ENCODE data around the gene BCL2. TPM values are rescaled to one million over a fixed set of nuclear protein-coding genes. Genes with fewer than 3 reads are reported as not detected.

Gene BCL2
- total and polyA plus RNA-seq, 7 donors, result 1.1 to 27.0 (median 8.9) TPM

DNA sequence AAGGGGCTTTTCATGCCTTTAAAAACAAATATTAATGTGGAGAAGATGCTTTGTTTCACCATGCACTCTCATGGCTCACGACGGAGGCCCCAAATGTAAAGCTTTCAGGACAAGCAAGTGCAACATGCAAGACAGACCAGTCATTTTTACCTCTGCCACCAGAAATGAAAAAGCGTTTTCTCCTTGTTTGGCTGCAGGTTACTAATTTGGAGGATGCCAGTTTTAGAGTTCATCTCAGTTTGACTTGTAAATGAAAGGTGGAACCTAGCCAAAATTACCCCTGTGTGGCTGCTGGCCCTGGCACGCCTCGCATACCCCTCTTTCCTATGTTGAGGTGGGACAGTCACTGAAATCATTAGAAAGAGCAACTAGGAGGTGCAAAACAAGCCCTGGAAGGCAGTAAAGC, 138.6 kb downstream of the BCL2 start:
- Histone ChIP-seq H3K4me1 (peaks cover 47% of the 10 kb centered on the region), H3K27ac (no peak overlapping the region), H3K9me3 (no peaks in the 10 kb centered on the region), H3K36me3 (ENCODE audit: insufficient read depth in 1 of 2, low read depth in 1 of 2) (no peaks in the 10 kb centered on the region), H3K4me3 (no peak overlapping the region), H3K27me3 (ENCODE audit: insufficient read depth in 3 of 3, low read length in 2 of 3) (no peaks in the 10 kb centered on the region)
- DNase-seq, result no peak
- intact Hi-C loops (cut with DNase I), result loop anchor here in 1 of 2 donors (2.0 to 5.0 kb wide), 2 partner anchors 16 to 76 kb away; no protein-coding TSS in a partner anchor
- WGBS, 3 donors, result 80 to 87% (median 84%) methylated on average over 5 of the region's 5 CpGs
- no peak for TF ChIP-seq CTCF (IDR thresholded peaks at IDR 0.05)
- no peak for ATAC-seq

GRCh38 chr18:63180321-63180720, 139.2 kb downstream of the BCL2 start:
- Histone ChIP-seq H3K27me3 (ENCODE audit: insufficient read depth in 3 of 3, low read length in 2 of 3) (no peaks in the 10 kb centered on the region), H3K9me3 (no peaks in the 10 kb centered on the region), H3K4me3 (no peak overlapping the region), H3K27ac (no peak overlapping the region), H3K36me3 (ENCODE audit: insufficient read depth in 1 of 2, low read depth in 1 of 2) (no peaks in the 10 kb centered on the region), H3K4me1 (peaks cover 42% of the 10 kb centered on the region)
- DNase-seq, result no peak
- ATAC-seq, result no peak
- WGBS, 3 donors, result 55 to 71% (median 58%) methylated on average over 11 of the region's 11 CpGs
- intact Hi-C loops (cut with DNase I), result loop anchor here in 1 of 2 donors (2.0 to 5.0 kb wide), 2 partner anchors 16 to 77 kb away; no protein-coding TSS in a partner anchor
- no peak for TF ChIP-seq CTCF (IDR thresholded peaks at IDR 0.05)

DNA sequence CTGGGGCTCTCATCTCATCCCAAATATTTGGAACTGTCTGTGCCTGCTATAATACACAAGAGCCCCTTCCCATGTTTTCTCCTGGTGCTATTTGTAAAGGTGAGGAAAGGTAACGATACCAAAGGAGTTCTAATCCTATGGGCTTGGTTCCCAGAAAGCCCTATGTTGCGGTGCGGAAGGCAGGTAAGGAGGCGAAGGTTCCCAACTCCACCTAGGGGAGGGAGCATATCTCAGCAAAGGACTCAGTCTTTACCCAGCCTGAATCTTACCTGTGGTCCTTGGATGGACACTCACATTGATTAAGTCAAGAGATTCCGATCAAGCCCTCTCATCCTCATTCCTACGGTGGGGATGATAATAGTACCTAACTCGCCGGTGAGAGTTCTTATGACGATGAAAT, 140.1 kb downstream of the BCL2 start:
- H3K36me3 ChIP-seq (ENCODE audit: insufficient read depth in 1 of 2, low read depth in 1 of 2), result no peaks in the 10 kb centered on the region
- WGBS, 3 donors, result 77 to 97% (median 83%) methylated on average over 9 of the region's 9 CpGs
- no peak for DNase-seq
- intact Hi-C loops (cut with DNase I), result no loop called here
- H3K27ac ChIP-seq, result peak overlapping the region; percentile 65
- H3K4me1 ChIP-seq, result peaks cover 42% of the 10 kb centered on the region
- H3K4me3 ChIP-seq, result no peak overlapping the region
- no peak for TF ChIP-seq CTCF (IDR thresholded peaks at IDR 0.05)
- no peak for ATAC-seq
- no peaks in the 10 kb centered on the region for H3K9me3 ChIP-seq
- no peaks in the 10 kb centered on the region for H3K27me3 ChIP-seq (ENCODE audit: insufficient read depth in 3 of 3, low read length in 2 of 3)

GRCh38 chr18:63178971-63179370, 140.6 kb downstream of the BCL2 start:
- Histone ChIP-seq H3K27ac (peak overlapping the region; percentile 65), H3K9me3 (no peaks in the 10 kb centered on the region), H3K27me3 (ENCODE audit: insufficient read depth in 3 of 3, low read length in 2 of 3) (no peaks in the 10 kb centered on the region), H3K4me3 (peak overlapping the region; percentile 49), H3K4me1 (peaks cover 42% of the 10 kb centered on the region), H3K36me3 (ENCODE audit: insufficient read depth in 1 of 2, low read depth in 1 of 2) (no peaks in the 10 kb centered on the region)
- ATAC-seq, result peak in 1 of 4 donors; percentile 18
- no peak for TF ChIP-seq CTCF (IDR thresholded peaks at IDR 0.05)
- DNase-seq, result no peak
- intact Hi-C loops (cut with DNase I), result no loop called here
- WGBS, 3 donors, result 39 to 60% (median 44%) methylated on average over 2 of the region's 2 CpGs
